GM18858 (cell line): ENCODE results near the gene NCOA1.
"Not testable (repeated sequence)": the region's sequence is repeated elsewhere in the genome, so short reads cannot be mapped to it uniquely, and the experiment has no call there.

Experiments
- ATAC-seq: cut with Tn5 transposase; IDR thresholded peaks from one replicate; pipeline ENCODE4 v1.9.1; 2021; ENCODE audit not compliant: unreplicated experiment

NCOA1 gene

DNA sequence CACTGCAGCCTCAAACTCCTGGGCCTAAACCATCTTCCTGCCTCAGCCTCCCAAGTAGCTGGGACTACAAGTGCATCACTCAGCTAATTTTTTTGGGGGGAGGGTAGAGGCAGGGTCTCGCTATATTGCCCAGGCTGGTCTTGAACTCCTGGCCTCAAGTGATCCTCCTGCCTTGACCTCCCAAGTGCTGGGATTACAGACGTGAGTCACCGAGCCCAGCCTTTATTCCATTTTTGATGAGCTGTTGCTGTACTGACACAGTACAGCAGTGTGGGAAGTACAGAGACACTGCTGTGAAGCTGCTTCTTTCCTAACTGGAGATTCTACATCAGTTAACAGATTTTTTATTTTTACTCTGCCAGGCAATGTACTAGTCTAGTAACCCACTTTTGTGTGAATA lies 283.3 kb downstream of the NCOA1 start:
- no peak for ATAC-seq

DNA sequence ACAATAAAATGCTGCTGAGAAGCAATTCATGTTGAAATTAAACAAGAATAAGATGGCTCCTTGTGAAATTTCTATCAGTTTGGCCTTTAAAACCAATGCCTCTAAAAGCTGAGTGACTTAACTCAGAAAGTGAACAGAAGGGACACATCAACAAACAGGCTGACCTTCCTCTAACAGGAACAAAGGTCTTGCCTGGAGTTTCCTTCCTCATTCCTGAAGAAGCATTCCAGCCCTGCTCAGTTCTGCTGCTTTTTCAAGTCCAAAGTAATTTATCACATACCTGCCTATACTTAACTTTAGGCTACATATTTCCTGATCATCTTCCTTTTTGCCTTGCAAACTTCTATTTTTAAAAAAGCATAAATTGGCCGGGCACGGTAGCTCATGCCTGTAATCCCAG lies 288.1 kb downstream of the NCOA1 start:
- no peak for ATAC-seq

DNA sequence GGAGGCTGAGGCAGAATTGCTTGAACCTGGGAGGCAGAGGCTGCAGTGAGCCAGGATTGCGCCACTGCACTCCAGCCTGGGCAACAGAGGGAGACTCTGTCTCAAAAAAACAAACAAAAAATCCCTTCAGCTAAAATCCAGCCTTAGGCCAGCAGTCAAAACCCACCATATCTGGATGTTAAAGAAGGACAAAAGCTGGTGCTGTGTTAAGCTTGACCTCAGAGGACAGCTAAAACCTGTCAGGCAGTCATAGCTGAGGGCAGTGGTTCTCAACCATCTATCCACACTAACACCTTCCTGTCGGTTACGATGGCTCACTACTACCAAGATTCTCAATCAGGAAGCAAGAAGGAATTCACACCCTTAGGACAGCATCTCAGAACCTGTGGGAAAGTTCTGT lies 292.6 kb downstream of the NCOA1 start:
- no peak for ATAC-seq

GRCh38 chr2:24785671-24786321 lies 294.7 kb downstream of the NCOA1 start:
- peak; percentile 92 for ATAC-seq

GRCh38 chr2:24787532-24787931 lies 296.5 kb downstream of the NCOA1 start:
- no peak for ATAC-seq

- no peak for ATAC-seq
Observed at GRCh38 chr2:24788816-24789215, 297.8 kb downstream of the NCOA1 start.

- no peak for ATAC-seq
Observed at GRCh38 chr2:24791452-24791851, 300.4 kb downstream of the NCOA1 start.

GRCh38 chr2:24792542-24792873 lies 301.5 kb downstream of the NCOA1 start:
- no peak for ATAC-seq

- ATAC-seq: peak; percentile 81
Observed at GRCh38 chr2:24792874-24793760, 302.1 kb downstream of the NCOA1 start, which contains the start of the genes CENPO and PTRHD1. TSS of gene CENPO (plus strand) at chr2:24793425. CDS start at chr2:24793920, 495 bp downstream. TSS of gene PTRHD1 (minus strand) at chr2:24793391. CDS start at chr2:24793377, 14 bp downstream.

- ATAC-seq: no peak
Observed at GRCh38 chr2:24793761-24794435, 302.8 kb downstream of the NCOA1 start.

DNA sequence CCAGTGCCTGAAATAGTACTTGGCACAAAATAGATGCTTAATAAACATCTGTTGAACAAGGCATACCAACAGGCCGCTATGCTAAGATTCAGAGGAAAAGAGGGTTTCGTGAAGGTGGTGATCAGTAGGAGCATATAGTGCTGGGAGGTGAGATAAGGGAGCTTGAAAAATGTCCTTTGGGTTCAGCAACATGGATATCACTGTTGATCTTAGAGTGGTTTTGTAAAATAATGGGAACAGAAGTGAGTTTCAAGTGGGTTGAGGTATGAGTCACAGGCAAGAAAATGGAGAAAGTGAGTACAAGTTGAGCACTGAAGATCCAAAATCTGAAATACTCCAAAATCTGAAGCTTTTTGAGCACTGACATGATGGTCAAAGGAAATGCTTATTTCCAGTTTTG lies 306.6 kb downstream of the NCOA1 start:
- ATAC-seq: no peak

DNA sequence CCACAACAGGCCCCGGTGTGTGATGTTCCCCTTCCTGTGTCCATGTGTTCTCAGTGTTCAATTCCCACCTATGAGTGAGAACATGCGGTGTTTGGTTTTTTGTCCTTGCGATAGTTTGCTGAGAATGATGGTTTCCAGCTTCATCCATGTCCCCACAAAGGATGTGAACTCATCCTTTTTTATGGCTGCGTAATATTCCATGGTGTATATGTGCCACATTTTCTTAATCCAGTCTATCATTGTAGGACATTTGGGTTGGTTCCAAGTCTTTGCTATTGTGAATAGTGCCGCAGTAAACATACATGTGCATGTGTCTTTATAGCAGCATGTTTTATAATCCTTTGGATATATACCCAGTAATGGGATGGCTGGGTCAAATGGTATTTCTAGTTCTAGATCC lies 309.4 kb downstream of the NCOA1 start:
- ATAC-seq: not testable (repeated sequence)

DNA sequence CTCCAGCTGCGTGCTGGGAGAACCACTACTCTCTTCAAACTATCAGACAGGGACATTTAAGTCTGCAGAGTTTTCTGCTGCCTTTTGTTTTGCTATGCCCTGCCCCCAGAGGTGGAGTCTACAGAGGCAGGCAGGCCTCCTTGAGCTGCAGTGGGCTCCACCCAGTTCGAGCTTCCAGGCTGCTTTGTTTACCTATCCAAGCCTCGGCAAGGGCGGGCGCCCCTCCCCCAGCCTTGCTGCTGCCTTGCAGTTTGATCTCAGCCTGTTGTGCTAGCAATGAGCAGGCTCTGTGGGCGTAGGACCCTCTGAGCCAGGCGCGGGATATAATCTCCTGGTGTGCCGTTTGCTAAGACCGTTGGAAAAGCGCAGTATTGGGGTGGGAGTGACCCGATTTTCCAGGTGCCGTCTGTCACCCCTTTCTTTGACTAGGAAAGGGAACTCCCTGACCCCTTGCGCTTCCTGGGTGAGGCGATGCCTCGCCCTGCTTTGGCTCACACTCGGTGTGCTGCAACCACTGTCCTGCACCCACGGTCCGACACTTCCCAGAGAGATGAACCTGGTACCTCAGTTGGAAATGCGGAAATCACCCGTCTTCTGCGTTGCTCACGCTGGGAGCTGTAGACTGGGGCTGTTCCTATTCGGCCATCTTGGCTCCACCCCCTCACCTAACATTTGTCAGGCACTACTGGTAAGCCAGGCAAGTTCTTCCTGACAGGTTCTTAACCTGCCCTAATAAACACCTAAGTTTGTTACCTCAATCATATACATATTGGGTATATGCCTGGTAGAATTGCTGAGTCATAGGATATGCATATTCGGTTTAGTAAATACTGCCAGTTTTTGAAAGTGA lies 315.0 kb downstream of the NCOA1 start:
- ATAC-seq: not testable (repeated sequence)

GRCh38 chr2:24806661-24807036 lies 315.6 kb downstream of the NCOA1 start:
- ATAC-seq: no peak

DNA sequence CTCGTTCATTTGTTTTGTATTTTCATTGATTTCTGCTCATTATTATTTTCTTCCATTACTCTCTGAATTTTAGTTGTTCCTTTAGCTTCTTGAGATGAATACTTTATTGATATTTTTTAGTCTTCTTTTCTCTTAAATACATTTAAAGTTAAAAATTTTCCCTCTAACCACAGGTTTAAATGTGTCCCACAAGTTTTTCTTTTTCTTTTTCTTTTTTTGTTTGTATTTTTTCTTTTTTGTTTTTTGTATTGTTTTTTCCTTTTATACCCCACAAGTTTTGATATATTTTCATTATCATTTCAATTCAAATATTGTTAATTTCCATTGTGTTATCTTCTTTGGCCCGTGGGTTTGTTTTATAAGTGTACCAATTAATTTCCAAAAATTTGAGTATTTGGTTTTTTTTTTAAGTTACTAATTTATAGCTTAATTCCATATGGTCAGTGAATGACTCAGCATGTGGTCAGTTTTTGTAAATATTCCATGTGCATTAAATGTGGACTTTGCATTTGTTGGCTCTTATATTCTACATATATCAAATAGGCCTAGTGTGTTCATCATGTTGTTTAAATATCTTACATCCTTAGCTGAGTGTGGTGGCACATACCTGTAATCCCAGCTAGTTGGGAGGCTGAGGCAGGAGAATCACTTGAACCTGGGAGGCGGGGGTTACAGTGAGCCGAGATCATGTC lies 318.4 kb downstream of the NCOA1 start:
- ATAC-seq: no peak

- no peak for ATAC-seq
Observed at GRCh38 chr2:24813691-24814137, 322.7 kb downstream of the NCOA1 start.

DNA sequence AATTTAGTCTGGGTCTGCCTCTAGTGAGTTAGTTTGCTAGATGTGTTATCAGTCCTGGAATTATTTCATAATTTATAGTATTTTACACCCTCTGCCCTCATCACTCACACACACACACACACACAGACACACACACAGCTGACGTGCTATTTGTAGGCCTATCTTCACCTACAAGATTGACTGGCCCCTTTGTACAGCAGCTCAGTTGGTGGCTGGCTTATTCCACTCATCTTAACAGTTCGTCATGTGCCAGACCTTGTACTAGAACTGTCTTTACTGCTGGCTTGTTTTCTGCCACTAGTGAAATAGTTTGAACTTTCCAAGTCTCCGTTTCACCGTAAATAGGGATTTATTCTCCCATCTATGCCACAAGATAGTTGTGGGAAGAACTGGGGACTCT lies 323.5 kb downstream of the NCOA1 start:
- ATAC-seq: no peak

GRCh38 chr2:24815171-24815570 lies 324.1 kb downstream of the NCOA1 start:
- ATAC-seq: no peak

- ATAC-seq: no peak
Observed at GRCh38 chr2:24816404-24816803, 325.4 kb downstream of the NCOA1 start.

GRCh38 chr2:24816884-24817283 lies 325.8 kb downstream of the NCOA1 start:
- no peak for ATAC-seq
